Measurements from ENCODE around the gene FAM3C.
"Not testable (repeated sequence)": the region's sequence is repeated elsewhere in the genome, so short reads cannot be mapped to it uniquely, and the experiment has no call there.

- TF ChIP-seq CTCF (IDR thresholded peaks at IDR 0.05; ENCODE audit: low read length); EZH2 (optimal IDR thresholded peaks at IDR 0.05; ENCODE audit: low read depth, low read length): not testable (repeated sequence)
Measured at GRCh38 chr7:121432486-121432885, 36.4 kb upstream of the FAM3C start.

Data from MM.1S (cell line).